Epithelial cell of prostate (primary cell): Measurements from ENCODE around the gene TMEM14A.

Source experiments
- DNase-seq: peaks from one replicate; pipeline ENCODE4 v3.0.0-alpha.2; 2011; ENCODE audit warnings: low read depth, low spot score
- H3K27ac ChIP-seq: fragments of 450-650 bp; 2 replicates; pipeline ENCODE4 v1.5.1; 2017; ENCODE audit warnings: mild to moderate bottlenecking

TMEM14A gene

GRCh38 chr6:52670502-52671409, at the start of gene TMEM14A:
Gene TMEM14A (plus strand): TSS chr6:52671113. CDS start chr6:52677103, 5,990 bp downstream.
- H3K27ac ChIP-seq = no peak within 1 kb of the TSS
- DNase-seq = peak; percentile 63

- H3K27ac ChIP-seq = no peak overlapping the region
- no peak for DNase-seq
These were observed 49.3 kb upstream of the TMEM14A start for GRCh38 chr6:52621631-52622030.

GRCh38 chr6:52622810-52623209, 48.1 kb upstream of the TMEM14A start:
- no peak overlapping the region for H3K27ac ChIP-seq

GRCh38 chr6:52632011-52632410, 38.9 kb upstream of the TMEM14A start:
- DNase-seq = no peak
- no peak overlapping the region for H3K27ac ChIP-seq

More at GRCh38 chr6:52622810-52623209, 48.1 kb upstream of the TMEM14A start:
- DNase-seq = no peak

GRCh38 chr6:52634211-52634610, 36.7 kb upstream of the TMEM14A start:
- H3K27ac ChIP-seq = no peak overlapping the region
- DNase-seq = no peak

GRCh38 chr6:52635049-52635577, 35.8 kb upstream of the TMEM14A start:
- H3K27ac ChIP-seq = no peak overlapping the region
- no peak for DNase-seq

GRCh38 chr6:52636830-52637229, 34.1 kb upstream of the TMEM14A start:
- no peak for DNase-seq
- no peak overlapping the region for H3K27ac ChIP-seq

GRCh38 chr6:52639493-52639892, 31.4 kb upstream of the TMEM14A start:
- no peak overlapping the region for H3K27ac ChIP-seq
- DNase-seq = no peak

GRCh38 chr6:52640170-52640569, 30.7 kb upstream of the TMEM14A start:
- no peak for DNase-seq
- H3K27ac ChIP-seq = no peak overlapping the region

GRCh38 chr6:52640916-52641315, 30.0 kb upstream of the TMEM14A start:
- H3K27ac ChIP-seq = no peak overlapping the region
- DNase-seq = no peak

- DNase-seq = no peak
These were observed 29.5 kb upstream of the TMEM14A start for GRCh38 chr6:52641388-52641787.

GRCh38 chr6:52641826-52642225, 29.1 kb upstream of the TMEM14A start:
- DNase-seq = no peak
- H3K27ac ChIP-seq = no peak overlapping the region

More at GRCh38 chr6:52641388-52641787, 29.5 kb upstream of the TMEM14A start:
- H3K27ac ChIP-seq = no peak overlapping the region

GRCh38 chr6:52642368-52642767, 28.5 kb upstream of the TMEM14A start:
- no peak overlapping the region for H3K27ac ChIP-seq
- DNase-seq = no peak

GRCh38 chr6:52643158-52643557, 27.8 kb upstream of the TMEM14A start:
- H3K27ac ChIP-seq = no peak overlapping the region
- DNase-seq = no peak

GRCh38 chr6:52644253-52644652, 26.7 kb upstream of the TMEM14A start:
- DNase-seq = no peak
- H3K27ac ChIP-seq = no peak overlapping the region

- no peak overlapping the region for H3K27ac ChIP-seq
- no peak for DNase-seq
These were observed 24.9 kb upstream of the TMEM14A start for GRCh38 chr6:52645976-52646375.

GRCh38 chr6:52647199-52647598, 23.7 kb upstream of the TMEM14A start:
- no peak for DNase-seq
- peak overlapping the region; percentile 1 for H3K27ac ChIP-seq

- no peak overlapping the region for H3K27ac ChIP-seq
- no peak for DNase-seq
These were observed 21.3 kb upstream of the TMEM14A start for GRCh38 chr6:52649536-52650160.

GRCh38 chr6:52650941-52651340, 20.0 kb upstream of the TMEM14A start:
- no peak overlapping the region for H3K27ac ChIP-seq
- DNase-seq = no peak

- DNase-seq = no peak
- no peak overlapping the region for H3K27ac ChIP-seq
These were observed 17.8 kb upstream of the TMEM14A start for GRCh38 chr6:52653151-52653550.

GRCh38 chr6:52654007-52654406, 16.9 kb upstream of the TMEM14A start:
- no peak for DNase-seq
- H3K27ac ChIP-seq = no peak overlapping the region
